Adrenal gland (tissue), 12 donors: ENCODE results near the gene AKT3. TPM values are rescaled to one million over a fixed set of nuclear protein-coding genes. Genes with fewer than 3 reads are reported as not detected.

ENCODE experiments used
- DNase-seq, 7 donors: peaks; one replicate each; pipeline ENCODE4 v3.0.0-alpha.2; 2019 to 2020
- H3K27ac ChIP-seq, 5 donors: fragments of 200-600 bp; sonication (generic) in 4 of 5; 1 replicate in 3 of 5; 2 replicates in 2 of 5; pipeline versions ENCODE4 v1.5.1 to v1.8.0; 2016 to 2020; ENCODE audit warnings: mild to moderate bottlenecking in 1 of 5
- H3K27me3 ChIP-seq: fragments of 200-600 bp; 2 replicates; pipeline ENCODE4 v1.8.0; 2021
- H3K36me3 ChIP-seq, 2 donors: fragments of 200-600 bp; replicated peaks in 1 of 2; 1 replicate in 1 of 2; 2 replicates in 1 of 2; pipeline versions ENCODE4 v1.5.1 to v1.8.0; 2018 to 2022
- H3K4me1 ChIP-seq, 2 donors: fragments of 200-600 bp; replicated peaks in 1 of 2; 1 replicate in 1 of 2; 2 replicates in 1 of 2; pipeline versions ENCODE4 v1.5.1 to v1.8.0; 2018 to 2021
- H3K4me3 ChIP-seq, 4 donors: fragments of 200-600 bp; sonication (generic) in 3 of 4; one replicate each; pipeline ENCODE4 v1.5.1; 2016 to 2018
- H3K9me3 ChIP-seq, 3 donors: fragments of 200-600 bp; sonication (generic) in 1 of 3; replicated peaks in 1 of 3; 1 replicate in 2 of 3; 2 replicates in 1 of 3; pipeline versions ENCODE4 v1.5.1 to v1.8.0; 2016 to 2021
- CTCF ChIP-seq, 6 experiments: fragments of 450-650 bp in 4 of 6; fragments of 200-600 bp in 2 of 6; sonication (generic) in 1 of 6; IDR thresholded peaks; 1 replicate in 5 of 6; 2 replicates in 1 of 6; pipeline versions ENCODE4 v1.5.1 to v1.8.0; 2016 to 2021; ENCODE audit warnings: antibody characterized with exemption in 6 of 6, mild to moderate bottlenecking in 2 of 6, moderate library complexity in 1 of 6
- POLR2A ChIP-seq, 2 donors: fragments of 450-650 bp; IDR thresholded peaks; one replicate each; pipeline ENCODE4 v1.6.1; 2017; ENCODE audit warnings: antibody characterized with exemption in 2 of 2, mild to moderate bottlenecking in 2 of 2, moderate library complexity in 1 of 2
- WGBS, 4 donors: extraction: QIAGEN DNeasy Blood & Tissue Kit in 2 of 4; methylation state at CpG; one replicate each; pipeline versions ENCODE4 v1.1.5 to v1.1.7; 2013 to 2017; 5-methylcytosine and 5-hydroxymethylcytosine counted together
- intact Hi-C, 2 donors: fragments of 100-400 bp; cut with DNase I; formaldehyde crosslinking; loops; one replicate each; pipeline versions ENCODE4 v1.14.1 to v1.15.0; 2022 to 2023
- polyA plus RNA-seq, 3 donors: library from polyadenylated mRNA; stranded (reverse); fragments of 200-250 nt in 2 of 3; fragments of 350-450 nt in 1 of 3; fragmentation: Illumina TruSeq in 1 of 3; extraction: RNeasy Lipid Tissue Mini Kit (QIAGEN cat#74804) in 1 of 3; gene quantifications; one replicate each; pipeline ENCODE4 v1.2.3, GENCODE V29; 2013 to 2014
- total RNA-seq, 9 donors: library from RNA; depleted of rRNA in 4 of 9; stranded (reverse); fragments of >200 nt in 4 of 9; fragments of 120-200 nt in 1 of 9; fragmentation: NEBNext Ultra II Directional in 1 of 9; extraction: Animal tissue kit (Norgen Biotek cat#: 25700) in 1 of 9; gene quantifications; one replicate each; pipeline versions ENCODE4 v1.1.0 to v1.2.4, GENCODE V29; 2013 to 2023
- donor health status: healthy with polysubstance abuse.
- donor health status: Bipolar disorder and iron deficiency.
- donor health status: DM: yes; HTN: yes; CAD: no.
- donor health status: DM: no; HTN: no; CAD: no.
- donor health status: DM: no; HTN: no; CAD: no.
- donor health status: DM: yes; HTN: yes; CAD: no.

Gene AKT3
- total and polyA plus RNA-seq, 12 donors, result 11.4 to 82.3 (median 32.4) TPM

DNA sequence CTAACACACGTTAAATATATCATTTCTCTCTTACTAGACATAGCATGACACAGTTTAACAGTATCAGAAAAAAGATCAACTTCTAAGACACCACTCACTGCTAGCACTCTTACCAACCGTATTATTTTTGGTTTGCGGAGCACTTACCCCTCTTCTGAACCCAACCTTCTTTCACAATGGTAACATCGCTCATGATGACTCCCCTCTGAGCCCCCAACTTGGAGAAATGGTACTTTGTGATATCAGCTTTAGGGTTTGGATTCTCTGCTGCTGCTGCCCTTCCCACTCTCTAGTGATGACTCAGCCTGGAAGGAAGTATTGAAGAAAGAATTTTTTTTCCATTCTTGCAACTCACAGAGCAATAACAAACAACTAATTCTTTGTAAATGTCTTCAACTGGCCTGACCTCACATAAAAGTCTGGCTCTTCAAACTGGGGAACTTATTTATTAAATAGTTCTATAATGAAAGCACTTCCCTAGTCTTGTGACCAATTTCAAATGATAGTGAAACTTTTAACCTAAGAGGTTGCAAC, 7.0 kb downstream of the AKT3 start:
- 48 to 61% (median 53%) methylated on average over 4 of the region's 4 CpGs for WGBS, 4 donors
- intact Hi-C loops, result no loop called here
- H3K9me3 ChIP-seq, result no peaks in the 10 kb centered on the region
- H3K4me1 ChIP-seq, result peaks cover 4 to 31% of the 10 kb centered on the region in 2 donors
- no peak for TF ChIP-seq CTCF (IDR thresholded peaks at IDR 0.05)
- TF ChIP-seq POLR2A (IDR thresholded peaks at IDR 0.05), result no peak
- peak overlapping the region in 4 of 5 donors; percentile 32 to 67 (median 42) for H3K27ac ChIP-seq
- H3K4me3 ChIP-seq, result no peak overlapping the region
- peak in 3 of 7 donors; percentile 11 to 28 (median 21) for DNase-seq
- no peaks in the 10 kb centered on the region for H3K36me3 ChIP-seq
- H3K27me3 ChIP-seq, result no peaks in the 10 kb centered on the region

DNA sequence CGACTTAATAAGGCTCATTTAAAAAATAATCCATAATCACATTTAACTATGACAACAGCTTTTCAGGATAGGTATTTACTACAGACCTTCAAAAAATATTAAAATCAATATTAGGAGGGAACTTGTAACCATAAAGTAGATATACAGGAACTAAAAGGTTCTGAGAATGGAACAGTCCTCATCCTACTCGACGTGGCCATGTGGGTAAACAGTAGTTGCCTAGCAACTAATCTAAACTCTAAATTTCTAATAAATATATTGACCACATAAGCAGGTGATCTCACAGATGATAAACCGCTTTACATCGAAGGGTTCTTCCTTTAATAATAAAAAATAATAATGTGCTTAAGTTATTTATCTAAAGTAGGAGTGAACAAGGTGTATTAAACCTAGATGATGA, 7.9 kb downstream of the AKT3 start:
- Histone ChIP-seq H3K36me3 (no peaks in the 10 kb centered on the region), H3K4me1 (peaks cover 3 to 24% of the 10 kb centered on the region in 2 donors), H3K27ac (no peak overlapping the region), H3K9me3 (peaks cover 0 to under 1% (median 0%) of the 10 kb centered on the region in 3 donors), H3K27me3 (no peaks in the 10 kb centered on the region), H3K4me3 (no peak overlapping the region)
- WGBS, 4 donors, result 83 to 92% (median 89%) methylated on average over 5 of the region's 5 CpGs
- TF ChIP-seq POLR2A (IDR thresholded peaks at IDR 0.05), result no peak
- no peak for TF ChIP-seq CTCF (IDR thresholded peaks at IDR 0.05)
- DNase-seq, result no peak
- intact Hi-C loops, result no loop called here

- Histone ChIP-seq H3K9me3 (peaks cover 0 to 4% (median 0%) of the 10 kb centered on the region in 3 donors), H3K27ac (no peak overlapping the region), H3K4me3 (no peak overlapping the region), H3K36me3 (no peaks in the 10 kb centered on the region), H3K27me3 (no peaks in the 10 kb centered on the region), H3K4me1 (peaks cover 3 to 17% of the 10 kb centered on the region in 2 donors)
- TF ChIP-seq CTCF (IDR thresholded peaks at IDR 0.05) (no peak), POLR2A (IDR thresholded peaks at IDR 0.05) (no peak)
- 77 to 81% (median 79%) methylated on average over 3 of the region's 3 CpGs for WGBS, 4 donors
- intact Hi-C loops, result no loop called here
- DNase-seq, result no peak
These were observed 8.5 kb downstream of the AKT3 start for GRCh38 chr1:243841507-243841906.

DNA sequence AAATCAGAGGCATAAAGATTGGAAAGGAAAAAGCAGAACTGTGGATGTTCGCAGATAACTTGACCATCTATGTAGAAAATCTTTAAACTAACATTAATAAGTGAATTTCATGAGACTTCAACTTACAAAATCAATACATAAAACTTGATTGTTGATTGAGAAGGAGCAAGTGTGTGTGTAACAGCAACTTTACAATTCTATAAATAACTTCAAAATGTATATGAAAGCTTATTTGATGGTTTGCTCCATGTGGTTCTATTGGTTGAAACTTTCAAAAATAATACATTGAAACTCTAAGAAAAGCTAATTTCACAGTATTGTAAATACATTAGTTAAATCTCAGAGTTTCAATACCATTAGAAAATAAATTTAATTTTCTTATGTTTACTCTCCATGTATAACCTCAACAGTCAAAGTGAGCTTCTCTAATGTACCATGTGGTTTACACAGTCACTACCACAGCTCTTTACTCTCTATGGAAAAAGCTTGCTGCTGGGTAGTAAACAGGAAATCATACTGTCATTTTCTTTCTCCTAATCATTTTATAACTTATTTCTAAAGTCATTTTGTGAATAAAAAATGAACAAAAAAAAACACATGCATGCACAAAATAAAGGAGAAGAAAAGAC, 12.0 kb downstream of the AKT3 start:
- DNase-seq, result no peak
- Histone ChIP-seq H3K4me3 (no peak overlapping the region), H3K9me3 (peaks cover 0 to 11% (median 10%) of the 10 kb centered on the region in 3 donors), H3K36me3 (no peaks in the 10 kb centered on the region), H3K27ac (no peak overlapping the region), H3K27me3 (no peaks in the 10 kb centered on the region), H3K4me1 (peaks cover 0 to 6% of the 10 kb centered on the region in 2 donors)
- intact Hi-C loops, result no loop called here
- TF ChIP-seq POLR2A (IDR thresholded peaks at IDR 0.05) (no peak), CTCF (IDR thresholded peaks at IDR 0.05) (no peak)
- WGBS, 4 donors, result 96 to 100% (median 99%) methylated on average over 1 of the region's 1 CpG
